Measurements from ENCODE around the gene SMARCAD1. TPM values are rescaled to one million over a fixed set of nuclear protein-coding genes. Genes with fewer than 3 reads are reported as not detected.

Gene SMARCAD1
- total and polyA plus RNA-seq, 9 of the 15 experiments (the other 6 are each of a cell fraction or from before 2014, with no cell fraction given) = 11.2 to 52.2 (median 34.6) TPM

DNA sequence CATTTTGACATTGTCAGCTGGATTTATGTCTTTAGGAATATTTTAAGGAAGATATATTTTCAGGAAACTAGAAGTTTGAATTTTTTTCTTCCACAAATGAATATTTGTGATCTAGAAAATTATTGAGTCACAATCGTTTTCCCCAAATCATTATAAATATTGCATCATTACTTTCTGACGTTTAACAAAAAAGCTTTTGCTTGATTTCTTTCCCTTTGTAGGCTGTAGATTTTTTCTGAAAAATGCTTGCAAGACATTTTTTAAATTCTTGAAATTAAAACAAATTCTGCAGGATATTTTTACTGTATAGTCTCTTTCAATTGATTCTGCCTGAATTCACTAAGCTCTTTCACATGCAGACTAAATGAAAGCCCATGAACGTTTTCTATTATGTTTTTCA is 4.9 kb upstream of the SMARCAD1 start:
- Histone ChIP-seq H3K27me3 (ENCODE audit: control insufficient read depth in 2 of 2, insufficient read depth in 2 of 2, low read length in 2 of 2) (no peaks in the 10 kb centered on the region), H3K9ac (ENCODE audit: insufficient read depth in 1 of 2, low read depth in 2 of 2, low read length in 2 of 2) (no peak overlapping the region), H4K20me1 (replicated peaks; ENCODE audit: control insufficient read depth, insufficient read depth, low read length) (no peaks in the 10 kb centered on the region), H3K27ac (ENCODE audit: extremely low read depth, low read depth, low read length) (no peak overlapping the region), H2AFZ (ENCODE audit: low read depth, low read length) (no peak overlapping the region), H3K4me1 (replicated peaks in 1 of 2; ENCODE audit: control insufficient read depth in 2 of 2, insufficient read depth in 2 of 2, low read length in 2 of 2) (no peaks in the 10 kb centered on the region; a peak in 1 of 5 replicates), H3K36me3 (ENCODE audit: control insufficient read depth, insufficient read depth, low read length) (no peaks in the 10 kb centered on the region), H3K79me2 (ENCODE audit: control insufficient read depth, insufficient read depth, low read length) (peaks cover 2% of the 10 kb centered on the region; the same call in 1 of the 3 replicates), H3K9me1 (ENCODE audit: control insufficient read depth, insufficient read depth, low read length) (no peaks in the 10 kb centered on the region), H3K4me2 (ENCODE audit: insufficient read depth, low read length) (no peak overlapping the region), H3K9me3 (replicated peaks; ENCODE audit: control insufficient read depth, insufficient read depth, low read depth, low read length) (no peaks in the 10 kb centered on the region; the same call in 1 of the 2 replicates), H3K4me3 (no peak overlapping the region)
- POLR2A ChIA-PET = interaction anchor here (0.6 to 0.8 kb wide), 2 partner anchors 10 to 64 kb away, joined by 3 read pairs; no protein-coding TSS in a partner anchor
- intact Hi-C loops (cut with micrococcal nuclease) = no loop called here
- no peak for TF ChIP-seq IFI16 (CRISPR knock-in tag; IDR thresholded peaks at IDR 0.05)
- TF ChIP-seq CEBPG (CRISPR knock-in tag; IDR thresholded peaks at IDR 0.05) = no peak
- TF ChIP-seq CEBPG (tag; conservative IDR thresholded peaks at IDR 0.05 in 1 of 2, IDR thresholded peaks at IDR 0.05 in 1 of 2) = peak in 1 of 2 experiments; percentile 74; a peak in 2 of 4 replicates
- TF ChIP-seq ATF3 (IDR thresholded peaks at IDR 0.05) = peak; percentile 41; the same call in 1 of the 2 replicates
- no peak for TF ChIP-seq ATF3 (CRISPR knock-in tag; conservative IDR thresholded peaks at IDR 0.05)
- no peak for TF ChIP-seq RBM14 (IDR thresholded peaks at IDR 0.05; ENCODE audit: borderline replicate concordance, insufficient read depth, low read depth, low read length)
- TF ChIP-seq ZNF316 (IDR thresholded peaks at IDR 0.05) = peak; percentile 66
- FAIRE-seq (no peak), ATAC-seq (no peak), DNase-seq (ENCODE audit: extremely low read depth in 1 of 4, low spot score in 3 of 4) (no peak)
- WGBS (ENCODE audit: insufficient coverage, low coverage, missing lambda C conversion rate) = 2% methylated on average over 3 of the region's 3 CpGs
- no TSS peak for BruUV-seq (replicated peaks)
- CTCF ChIA-PET (ENCODE audit: low intra/inter-chr PET ratio) = no interaction called here
- in situ Hi-C loops (cut with MboI) = no loop called here

All from K562 (cell line).